HepG2 (cell line): ENCODE data around the gene DNAJB8. TPM values are rescaled to one million over a fixed set of nuclear protein-coding genes. Genes with fewer than 3 reads are reported as not detected.
A peak's percentile ranks its signal among the peaks of the same experiment; 100 is the strongest.

Source experiments
- ATAC-seq: fragments of 200-7000 bp; cut with Tn5 transposase; 3 replicates; pipeline ENCODE4 v1.9.1; 2020; ENCODE audit warnings: mild to moderate bottlenecking, moderate library complexity
- BruUV-seq: library from RNA; stranded (reverse); fragments of 400-500 nt; replicated peaks from 2 replicates; lab custom pipeline; 2021; lab: Mats Ljungman, UMichigan
- CTCF ChIA-PET: fragments of 300-600 bp; formaldehyde crosslinking; extraction: SDS; loops from one replicate; lab custom pipeline; 2021; ENCODE audit warnings: low total read pairs, inconsistent platforms, low intra/inter-chr PET ratio; lab: Yijun Ruan, JAX
- POLR2A ChIA-PET: fragments of 350-600 bp; sonication (Branson Sonifier 250); formaldehyde crosslinking; loops from one replicate; lab custom pipeline; 2020; ENCODE audit warnings: antibody characterized with exemption, inconsistent platforms; lab: Yijun Ruan, JAX
- DNase-seq: peaks from one replicate; pipeline ENCODE4 v3.0.0-alpha.2; 2015; ENCODE audit warnings: low spot score
- FAIRE-seq: peaks from 3 replicates; lab custom pipeline; 2011; peaks lifted over from hg19 to GRCh38; lab: Jason Lieb, UNC
- H2AFZ ChIP-seq: one replicate; pipeline ENCODE4 v1.6.1; 2011; ENCODE audit warnings: low read length, inconsistent platforms
- H3K27ac ChIP-seq: fragments of 300-600 bp; 3 replicates; pipeline ENCODE4 v1.8.0; 2011; ENCODE audit warnings: mixed run types, mild to moderate bottlenecking, mixed read lengths, low read length, inconsistent platforms; ENCODE audit not compliant: insufficient read depth; ENCODE audit errors: extremely low read length
- H3K27me3 ChIP-seq, 2 experiments: fragments of 200-600 bp in 1 of 2; 2 replicates in 1 of 2; 3 replicates in 1 of 2; pipeline versions ENCODE4 v1.6.0 to v1.8.0; 2011; ENCODE audit warnings: low read length in 2 of 2, mild to moderate bottlenecking in 2 of 2, moderate library complexity in 2 of 2, inconsistent platforms in 1 of 2; ENCODE audit not compliant: insufficient read depth in 2 of 2, control insufficient read depth in 1 of 2
- H3K36me3 ChIP-seq, 2 experiments: fragments of 200-600 bp in 1 of 2; replicated peaks in 1 of 2; 2 replicates in 1 of 2; 3 replicates in 1 of 2; pipeline versions ENCODE4 v1.5.1 to v1.8.0; 2011; ENCODE audit warnings: low read length in 2 of 2, inconsistent platforms in 1 of 2; ENCODE audit not compliant: insufficient read depth in 2 of 2, control insufficient read depth in 1 of 2
- H3K4me1 ChIP-seq: 2 replicates; pipeline ENCODE4 v1.5.1; 2012; ENCODE audit warnings: low read length, inconsistent platforms; ENCODE audit not compliant: insufficient read depth
- H3K4me2 ChIP-seq: 2 replicates; pipeline ENCODE4 v1.6.0; 2011; ENCODE audit warnings: low read depth, low read length, inconsistent platforms
- H3K4me3 ChIP-seq, 3 experiments: fragments of 200-600 bp in 1 of 3; sonication (generic), shearing (Covaris generic) in 1 of 3; replicated peaks in 1 of 3; 2 replicates each; pipeline ENCODE4 v1.5.1; 2011 to 2016; ENCODE audit warnings: low read length in 3 of 3, inconsistent platforms in 2 of 3, low read depth in 2 of 3, mild to moderate bottlenecking in 2 of 3, control low read depth in 1 of 3, mixed read lengths in 1 of 3; ENCODE audit not compliant: insufficient read depth in 1 of 3
- H3K79me2 ChIP-seq: one replicate; pipeline ENCODE4 v1.6.1; 2011; ENCODE audit warnings: low read length, inconsistent platforms; ENCODE audit not compliant: insufficient read depth
- H3K9ac ChIP-seq: 2 replicates; pipeline ENCODE4 v1.6.0; 2011; ENCODE audit warnings: mild to moderate bottlenecking, low read depth, low read length, inconsistent platforms; ENCODE audit not compliant: insufficient read depth
- H3K9me3 ChIP-seq: 2 replicates; pipeline ENCODE4 v1.5.1; 2012; ENCODE audit warnings: mild to moderate bottlenecking, low read length
- H4K20me1 ChIP-seq: 2 replicates; pipeline ENCODE4 v1.6.0; 2011; ENCODE audit warnings: inconsistent platforms, mild to moderate bottlenecking, low read length, moderate library complexity; ENCODE audit not compliant: insufficient read depth
- FOXJ3 ChIP-seq: sonication (generic); formaldehyde crosslinking; IDR thresholded peaks from 2 replicates; pipeline ENCODE4 v1.4.0; 2020; ENCODE audit warnings: missing genetic modification reagents, mild to moderate bottlenecking, borderline replicate concordance
- KLF11 ChIP-seq: IDR thresholded peaks from 2 replicates; pipeline ENCODE4 v1.6.1; 2016; ENCODE audit warnings: missing compliant biosample characterization
- MAFK ChIP-seq, 2 experiments: IDR thresholded peaks in 1 of 2; conservative IDR thresholded peaks in 1 of 2; 2 replicates each; pipeline ENCODE4 v1.6.1; 2011; ENCODE audit warnings: improper control_type of control experiment in 2 of 2, low read length in 2 of 2
- SMC3 ChIP-seq: IDR thresholded peaks from 2 replicates; pipeline ENCODE4 v1.6.1; 2011; ENCODE audit warnings: low read length, improper control_type of control experiment
- ZNF768 ChIP-seq: sonication (generic); formaldehyde crosslinking; IDR thresholded peaks from 2 replicates; pipeline ENCODE4 v1.4.0; 2020; ENCODE audit warnings: missing genetic modification reagents
- ZNF816 ChIP-seq: sonication (generic); formaldehyde crosslinking; IDR thresholded peaks from 2 replicates; pipeline ENCODE4 v1.8.0; 2022; ENCODE audit warnings: missing genetic modification reagents, mild to moderate bottlenecking, borderline replicate concordance
- WGBS: methylation state at CpG from one replicate; pipeline ENCODE4 v1.1.6; 2017; ENCODE audit warnings: low lambda C conversion rate; 5-methylcytosine and 5-hydroxymethylcytosine counted together
- in situ Hi-C: cut with HindIII; loops from 2 replicates; pipeline ENCODE4 v1.10.0; 2017; ENCODE audit warnings: low pct_unique_long_range_greater_than_20kb; ENCODE audit not compliant: extremely low pct_ligation_motif_present
- intact Hi-C: fragments of 100-400 bp; cut with micrococcal nuclease; formaldehyde crosslinking; loops from one replicate; pipeline ENCODE4 v1.10.0; 2022; ENCODE audit not compliant: unreplicated experiment
- polyA plus RNA-seq, 8 experiments: library from polyadenylated mRNA; depleted of rRNA in 3 of 8; stranded (reverse) in 7 of 8; unstranded in 1 of 8; fragments of >200 nt; fragmentation: Illumina TruSeq in 4 of 8; extraction: Trizol in 4 of 8; gene quantifications; 2 replicates each; pipeline versions ENCODE4 v1.2.1 to v1.2.3, GENCODE V29; 2011 to 2016; ENCODE audit warnings: low read depth in 4 of 8, missing spikeins in 1 of 8, mixed read lengths in 1 of 8; ENCODE audit not compliant: insufficient read depth in 1 of 8
- total RNA-seq, 5 experiments: library from RNA; depleted of rRNA; stranded (reverse); fragments of >200 nt; fragmentation: Illumina TruSeq; extraction: Trizol; gene quantifications; 2 replicates each; pipeline ENCODE4 v1.2.3, GENCODE V29; 2016; ENCODE audit warnings: low read depth in 1 of 5
- TF ChIP-seq, protein P1 (sequence below): sonication (generic); formaldehyde crosslinking; IDR thresholded peaks from one replicate; pipeline ENCODE4 v1.5.1; 2020; ENCODE audit warnings: mild to moderate bottlenecking, missing genetic modification reagents; ENCODE audit errors: not compliant biosample characterization

DNAJB8 gene
- total and polyA plus RNA-seq, 2 of the 13 experiments (the other 11 are each of a cell fraction or from before 2014, with no cell fraction given) = not detected

DNA sequence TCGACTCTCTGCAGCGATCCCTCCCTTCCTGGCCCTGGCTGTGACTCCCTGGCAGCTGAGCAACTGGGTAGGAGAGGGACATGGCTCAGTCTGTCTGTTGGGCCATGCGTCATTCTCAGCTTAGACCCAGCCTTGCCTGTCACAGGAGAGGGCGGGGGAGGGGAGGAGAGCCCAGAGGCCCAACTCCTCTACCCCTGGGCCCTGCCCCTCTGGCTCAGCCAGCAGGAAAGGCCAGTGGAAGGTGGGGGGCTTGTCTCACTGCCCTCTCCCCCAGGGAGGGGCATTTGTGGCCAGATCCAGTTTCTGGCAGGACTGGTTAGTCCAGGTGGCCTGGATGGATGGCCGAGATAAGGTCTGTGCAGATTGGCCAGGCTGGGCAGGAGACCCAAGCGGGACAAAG is 31.6 kb downstream of the DNAJB8 start (continued):
- TF ChIP-seq, protein P1, sequence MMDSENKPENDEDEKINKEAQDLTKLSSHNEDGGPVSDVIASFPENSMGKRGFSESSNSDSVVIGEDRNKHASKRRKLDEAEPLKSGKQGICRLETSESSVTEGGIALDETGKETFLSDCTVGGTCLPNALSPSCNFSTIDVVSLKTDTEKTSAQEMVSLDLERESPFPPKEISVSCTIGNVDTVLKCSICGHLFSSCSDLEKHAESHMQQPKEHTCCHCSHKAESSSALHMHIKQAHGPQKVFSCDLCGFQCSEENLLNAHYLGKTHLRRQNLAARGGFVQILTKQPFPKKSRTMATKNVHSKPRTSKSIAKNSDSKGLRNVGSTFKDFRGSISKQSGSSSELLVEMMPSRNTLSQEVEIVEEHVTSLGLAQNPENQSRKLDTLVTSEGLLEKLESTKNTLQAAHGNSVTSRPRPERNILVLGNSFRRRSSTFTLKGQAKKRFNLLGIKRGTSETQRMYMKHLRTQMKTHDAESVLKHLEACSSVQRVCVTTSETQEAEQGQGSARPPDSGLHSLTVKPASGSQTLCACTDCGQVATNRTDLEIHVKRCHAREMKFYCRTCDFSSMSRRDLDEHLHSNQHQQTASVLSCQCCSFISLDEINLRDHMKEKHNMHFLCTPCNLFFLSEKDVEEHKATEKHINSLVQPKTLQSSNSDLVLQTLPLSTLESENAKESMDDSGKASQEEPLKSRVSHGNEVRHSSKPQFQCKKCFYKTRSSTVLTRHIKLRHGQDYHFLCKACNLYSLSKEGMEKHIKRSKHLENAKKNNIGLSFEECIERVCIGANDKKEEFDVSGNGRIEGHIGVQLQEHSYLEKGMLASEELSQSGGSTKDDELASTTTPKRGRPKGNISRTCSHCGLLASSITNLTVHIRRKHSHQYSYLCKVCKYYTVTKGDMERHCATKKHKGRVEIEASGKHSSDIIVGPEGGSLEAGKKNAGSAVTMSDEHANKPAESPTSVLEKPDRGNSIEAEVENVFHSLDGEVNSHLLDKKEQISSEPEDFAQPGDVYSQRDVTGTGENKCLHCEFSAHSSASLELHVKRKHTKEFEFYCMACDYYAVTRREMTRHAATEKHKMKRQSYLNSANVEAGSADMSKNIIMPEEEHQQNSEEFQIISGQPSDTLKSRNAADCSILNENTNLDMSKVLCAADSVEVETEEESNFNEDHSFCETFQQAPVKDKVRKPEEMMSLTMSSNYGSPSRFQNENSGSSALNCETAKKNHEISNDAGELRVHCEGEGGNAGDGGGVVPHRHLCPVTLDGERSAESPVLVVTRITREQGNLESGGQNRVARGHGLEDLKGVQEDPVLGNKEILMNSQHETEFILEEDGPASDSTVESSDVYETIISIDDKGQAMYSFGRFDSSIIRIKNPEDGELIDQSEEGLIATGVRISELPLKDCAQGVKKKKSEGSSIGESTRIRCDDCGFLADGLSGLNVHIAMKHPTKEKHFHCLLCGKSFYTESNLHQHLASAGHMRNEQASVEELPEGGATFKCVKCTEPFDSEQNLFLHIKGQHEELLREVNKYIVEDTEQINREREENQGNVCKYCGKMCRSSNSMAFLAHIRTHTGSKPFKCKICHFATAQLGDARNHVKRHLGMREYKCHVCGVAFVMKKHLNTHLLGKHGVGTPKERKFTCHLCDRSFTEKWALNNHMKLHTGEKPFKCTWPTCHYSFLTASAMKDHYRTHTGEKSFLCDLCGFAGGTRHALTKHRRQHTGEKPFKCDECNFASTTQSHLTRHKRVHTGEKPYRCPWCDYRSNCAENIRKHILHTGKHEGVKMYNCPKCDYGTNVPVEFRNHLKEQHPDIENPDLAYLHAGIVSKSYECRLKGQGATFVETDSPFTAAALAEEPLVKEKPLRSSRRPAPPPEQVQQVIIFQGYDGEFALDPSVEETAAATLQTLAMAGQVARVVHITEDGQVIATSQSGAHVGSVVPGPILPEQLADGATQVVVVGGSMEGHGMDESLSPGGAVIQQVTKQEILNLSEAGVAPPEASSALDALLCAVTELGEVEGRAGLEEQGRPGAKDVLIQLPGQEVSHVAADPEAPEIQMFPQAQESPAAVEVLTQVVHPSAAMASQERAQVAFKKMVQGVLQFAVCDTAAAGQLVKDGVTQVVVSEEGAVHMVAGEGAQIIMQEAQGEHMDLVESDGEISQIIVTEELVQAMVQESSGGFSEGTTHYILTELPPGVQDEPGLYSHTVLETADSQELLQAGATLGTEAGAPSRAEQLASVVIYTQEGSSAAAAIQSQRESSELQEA (CRISPR knock-in tag) = no peak

DNA sequence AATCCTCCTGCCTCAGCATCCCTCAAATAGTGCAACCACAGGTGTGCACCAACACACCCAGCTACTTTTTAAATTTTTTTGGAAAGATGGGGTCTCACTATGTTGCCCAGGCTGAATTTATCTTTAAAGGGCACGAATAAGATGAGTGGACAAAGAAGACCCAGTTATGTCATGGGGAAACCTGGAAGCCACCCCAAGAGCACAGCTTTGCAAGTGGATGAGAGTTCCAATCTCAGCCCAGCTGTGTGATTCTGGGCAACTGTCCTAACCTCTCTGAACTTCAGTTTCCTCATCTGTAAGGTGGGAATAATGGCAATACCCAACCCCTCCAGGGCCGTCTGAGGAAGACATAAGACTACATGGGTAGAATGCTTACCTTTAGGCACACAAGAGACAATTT is 32.2 kb downstream of the DNAJB8 start:
- intact Hi-C loops = no loop called here
- BruUV-seq = no TSS peak
- 0 out of 2 replicates have a peak, but pooled peaks cover 7% of the 10 kb centered on the region for H3K4me1 ChIP-seq
- peaks cover 17 to 70% of the 10 kb centered on the region in 2 experiments for H3K27me3 ChIP-seq
- ATAC-seq (no peak), DNase-seq (no peak), FAIRE-seq (no peak)
- H3K4me3 ChIP-seq = no peak overlapping the region
- H3K4me2 ChIP-seq = no peak overlapping the region
- H4K20me1 ChIP-seq = no peaks in the 10 kb centered on the region
- H3K79me2 ChIP-seq = no peaks in the 10 kb centered on the region
- no peak overlapping the region for H3K27ac ChIP-seq
- no peak overlapping the region for H2AFZ ChIP-seq
- POLR2A ChIA-PET = no interaction called here
- H3K36me3 ChIP-seq = no peaks in the 10 kb centered on the region
- in situ Hi-C loops = no loop called here
- 22% methylated on average over 2 of the region's 2 CpGs for WGBS
- H3K9ac ChIP-seq = no peak overlapping the region
- no peak for TF ChIP-seq SMC3
- TF ChIP-seq ZNF768 (CRISPR knock-in tag) = peak; percentile 78; the same call in 1 of the 2 replicates
- TF ChIP-seq ZNF816 (CRISPR knock-in tag) = no peak
- no peak for TF ChIP-seq MAFK (conservative IDR thresholded peaks at IDR 0.05 in 1 of 2, IDR thresholded peaks at IDR 0.05 in 1 of 2; ENCODE audit: low read length in 2 of 2)
- no peak for TF ChIP-seq KLF11
- TF ChIP-seq FOXJ3 = no peak
- CTCF ChIA-PET = no interaction called here
- no peaks in the 10 kb centered on the region for H3K9me3 ChIP-seq
